ENCODE measurements around the gene NCK2. TPM values are rescaled to one million over a fixed set of nuclear protein-coding genes. Genes with fewer than 3 reads are reported as not detected.

NCK2 gene
- total and polyA plus RNA-seq, 2 donors from 2014 or later: 22.8 to 52.9 TPM

- Histone ChIP-seq H3K9me3 (ENCODE audit: control insufficient read depth in 2 of 3, insufficient read depth in 1 of 3, low read length in 3 of 3) (no peaks in the 10 kb centered on the region), H3K4me1 (ENCODE audit: control insufficient read depth in 2 of 3, insufficient read depth in 2 of 3, low read depth in 1 of 3, low read length in 3 of 3) (no peaks in the 10 kb centered on the region), H3K27ac (ENCODE audit: low read depth in 2 of 2, low read length in 2 of 2) (no peak overlapping the region), H3K9ac (ENCODE audit: low read length in 3 of 3) (no peak overlapping the region), H3K36me3 (ENCODE audit: control insufficient read depth in 2 of 3, insufficient read depth in 3 of 3, low read length in 3 of 3) (no peaks in the 10 kb centered on the region), H3K4me3 (ENCODE audit: low read length in 3 of 3) (no peak overlapping the region), H3K27me3 (ENCODE audit: control insufficient read depth, insufficient read depth, low read length) (no peaks in the 10 kb centered on the region)
- no peak for TF ChIP-seq CTCF (IDR thresholded peaks at IDR 0.05; ENCODE audit: borderline replicate concordance, extremely low read depth, insufficient read depth)
- intact Hi-C loops (cut with DNase I): no loop called here
- FAIRE-seq: no peak
- DNase-seq: no peak
These were observed 25.7 kb upstream of the NCK2 start for GRCh38 chr2:105718846-105719481.

DNA sequence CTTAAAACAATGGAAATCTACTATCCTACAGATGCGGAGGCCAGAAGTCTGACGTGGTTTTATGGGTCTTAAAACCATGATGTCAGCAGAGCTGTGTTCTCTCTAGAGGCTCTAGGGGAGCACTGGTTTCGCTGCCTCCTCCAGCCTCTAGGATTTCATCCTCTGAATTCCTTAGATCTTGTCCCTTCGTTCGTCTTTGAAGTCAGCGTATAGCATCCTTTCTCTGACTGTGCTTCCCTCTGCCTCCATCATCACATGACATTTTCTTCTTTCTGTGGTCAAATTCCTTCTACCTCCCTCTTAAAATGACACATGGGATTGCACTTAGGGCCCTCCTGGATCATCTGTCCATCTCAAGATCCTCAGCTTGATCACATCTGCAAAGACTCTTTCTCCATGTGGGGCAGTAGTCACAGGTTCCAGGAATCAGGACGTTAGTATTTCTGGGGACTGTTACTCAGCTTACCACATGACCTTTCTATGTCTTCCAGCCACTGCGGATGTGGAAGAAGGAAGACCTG is 22.7 kb upstream of the NCK2 start:
- H3K36me3 ChIP-seq (ENCODE audit: control insufficient read depth in 2 of 3, insufficient read depth in 3 of 3, low read length in 3 of 3): no peaks in the 10 kb centered on the region
- no peak overlapping the region for H3K27ac ChIP-seq (ENCODE audit: low read depth in 2 of 2, low read length in 2 of 2)
- no peak for DNase-seq
- TF ChIP-seq CTCF (IDR thresholded peaks at IDR 0.05; ENCODE audit: borderline replicate concordance, extremely low read depth, insufficient read depth): no peak
- intact Hi-C loops (cut with DNase I): no loop called here
- H3K4me1 ChIP-seq (ENCODE audit: control insufficient read depth in 2 of 3, insufficient read depth in 2 of 3, low read depth in 1 of 3, low read length in 3 of 3): no peaks in the 10 kb centered on the region
- no peak overlapping the region for H3K4me3 ChIP-seq (ENCODE audit: low read length in 3 of 3)
- H3K27me3 ChIP-seq (ENCODE audit: control insufficient read depth, insufficient read depth, low read length): no peaks in the 10 kb centered on the region
- FAIRE-seq: no peak
- H3K9me3 ChIP-seq (ENCODE audit: control insufficient read depth in 2 of 3, insufficient read depth in 1 of 3, low read length in 3 of 3): no peaks in the 10 kb centered on the region
- no peak overlapping the region for H3K9ac ChIP-seq (ENCODE audit: low read length in 3 of 3)

GRCh38 chr2:105722726-105723297 is 21.9 kb upstream of the NCK2 start:
- FAIRE-seq (no peak), DNase-seq (no peak)
- peaks cover 0 to 4% (median 2%) of the 10 kb centered on the region in 3 donors for H3K9me3 ChIP-seq (ENCODE audit: control insufficient read depth in 2 of 3, insufficient read depth in 1 of 3, low read length in 3 of 3)
- no peak overlapping the region for H3K27ac ChIP-seq (ENCODE audit: low read depth in 2 of 2, low read length in 2 of 2)
- H3K4me3 ChIP-seq (ENCODE audit: low read length in 3 of 3): no peak overlapping the region
- H3K27me3 ChIP-seq (ENCODE audit: control insufficient read depth, insufficient read depth, low read length): no peaks in the 10 kb centered on the region
- H3K9ac ChIP-seq (ENCODE audit: low read length in 3 of 3): no peak overlapping the region
- H3K36me3 ChIP-seq (ENCODE audit: control insufficient read depth in 2 of 3, insufficient read depth in 3 of 3, low read length in 3 of 3): no peaks in the 10 kb centered on the region
- no peak for TF ChIP-seq CTCF (IDR thresholded peaks at IDR 0.05; ENCODE audit: borderline replicate concordance, extremely low read depth, insufficient read depth)
- H3K4me1 ChIP-seq (ENCODE audit: control insufficient read depth in 2 of 3, insufficient read depth in 2 of 3, low read depth in 1 of 3, low read length in 3 of 3): no peaks in the 10 kb centered on the region
- intact Hi-C loops (cut with DNase I): no loop called here

Measured in kidney (tissue), 14 donors.